GM18520 (cell line): ENCODE measurements around the gene EN2.

Experiments
- ATAC-seq: cut with Tn5 transposase; IDR thresholded peaks from one replicate; pipeline ENCODE4 v1.9.1; 2021; ENCODE audit not compliant: unreplicated experiment

The EN2 gene

DNA sequence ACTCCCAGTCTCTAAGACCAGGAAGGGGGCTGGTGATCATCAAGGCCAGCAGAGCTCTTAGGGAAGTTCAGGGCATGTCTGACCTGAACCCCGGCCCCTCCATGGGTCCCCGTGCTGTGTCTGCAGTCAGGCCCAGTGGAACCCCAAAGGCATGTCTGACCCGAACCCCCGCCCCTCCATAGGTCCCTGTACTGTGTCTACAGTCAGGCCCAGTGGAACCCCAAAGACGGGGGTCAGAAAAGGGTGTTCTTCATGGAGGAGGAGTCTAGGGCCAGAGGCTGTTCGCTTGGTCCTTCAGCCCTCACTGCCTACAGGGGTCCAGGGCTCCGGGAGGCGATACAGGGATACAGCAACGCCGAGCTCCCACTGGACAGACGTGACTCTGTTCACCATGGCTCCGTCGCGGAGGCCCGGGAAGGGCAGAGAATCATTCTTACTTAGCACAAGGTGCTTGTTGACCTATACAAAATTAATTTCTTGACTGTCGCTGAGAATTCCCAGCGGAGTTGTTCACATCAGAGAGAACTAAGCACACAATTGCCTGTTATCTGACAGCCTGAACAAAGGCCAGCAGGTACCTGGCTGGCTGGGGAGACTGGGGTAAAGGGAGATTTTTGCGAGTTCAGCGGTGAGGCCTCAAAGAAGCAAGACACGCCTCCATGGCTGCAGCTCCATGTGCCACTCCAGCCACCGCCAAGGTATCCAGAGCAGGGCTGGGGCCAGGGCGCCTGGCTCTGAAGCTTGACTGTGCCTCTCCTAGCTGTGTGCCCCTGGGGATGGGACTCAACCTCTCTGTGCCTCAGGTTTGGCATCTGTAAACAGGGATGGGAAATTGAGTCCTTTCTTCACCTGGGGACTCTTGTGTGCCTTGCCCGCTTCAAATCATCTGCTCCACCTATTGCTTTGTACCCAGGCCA is 26.8 kb downstream of the EN2 start:
- ATAC-seq, result no peak

DNA sequence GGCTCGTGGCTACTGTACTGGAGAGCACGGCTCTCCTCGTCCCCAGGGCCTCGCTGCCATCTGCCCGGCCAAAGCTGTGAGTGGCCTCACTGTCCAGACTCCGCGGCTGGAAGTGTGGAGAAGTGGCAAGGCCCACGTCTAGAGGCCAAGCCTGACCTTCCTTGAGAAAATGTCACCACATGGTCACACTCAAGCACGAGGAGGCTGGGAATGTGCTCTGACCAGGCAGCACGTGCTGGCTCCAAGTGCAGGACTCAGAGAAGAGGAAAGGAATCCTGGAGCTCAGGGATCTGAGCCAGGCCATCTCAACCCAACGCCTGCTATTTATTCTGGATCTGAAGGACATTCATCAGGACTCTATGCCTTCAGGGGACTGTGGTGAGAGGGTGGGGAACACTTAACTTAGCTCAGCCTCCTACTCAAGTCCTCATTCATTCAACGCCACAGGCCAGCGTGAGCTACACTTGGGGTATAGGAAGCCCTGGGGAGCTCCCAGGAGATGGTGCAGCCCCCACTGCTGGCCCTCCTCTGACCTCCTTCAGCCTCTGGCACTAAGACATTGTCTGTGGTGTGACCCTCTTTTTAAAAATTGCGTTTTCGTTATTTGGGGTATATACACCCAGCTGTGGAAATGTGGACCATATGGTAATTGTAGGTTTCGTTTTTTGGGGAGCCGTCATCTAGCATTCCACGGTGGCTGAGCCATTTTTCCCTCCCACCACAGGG is 29.0 kb downstream of the EN2 start:
- no peak for ATAC-seq

DNA sequence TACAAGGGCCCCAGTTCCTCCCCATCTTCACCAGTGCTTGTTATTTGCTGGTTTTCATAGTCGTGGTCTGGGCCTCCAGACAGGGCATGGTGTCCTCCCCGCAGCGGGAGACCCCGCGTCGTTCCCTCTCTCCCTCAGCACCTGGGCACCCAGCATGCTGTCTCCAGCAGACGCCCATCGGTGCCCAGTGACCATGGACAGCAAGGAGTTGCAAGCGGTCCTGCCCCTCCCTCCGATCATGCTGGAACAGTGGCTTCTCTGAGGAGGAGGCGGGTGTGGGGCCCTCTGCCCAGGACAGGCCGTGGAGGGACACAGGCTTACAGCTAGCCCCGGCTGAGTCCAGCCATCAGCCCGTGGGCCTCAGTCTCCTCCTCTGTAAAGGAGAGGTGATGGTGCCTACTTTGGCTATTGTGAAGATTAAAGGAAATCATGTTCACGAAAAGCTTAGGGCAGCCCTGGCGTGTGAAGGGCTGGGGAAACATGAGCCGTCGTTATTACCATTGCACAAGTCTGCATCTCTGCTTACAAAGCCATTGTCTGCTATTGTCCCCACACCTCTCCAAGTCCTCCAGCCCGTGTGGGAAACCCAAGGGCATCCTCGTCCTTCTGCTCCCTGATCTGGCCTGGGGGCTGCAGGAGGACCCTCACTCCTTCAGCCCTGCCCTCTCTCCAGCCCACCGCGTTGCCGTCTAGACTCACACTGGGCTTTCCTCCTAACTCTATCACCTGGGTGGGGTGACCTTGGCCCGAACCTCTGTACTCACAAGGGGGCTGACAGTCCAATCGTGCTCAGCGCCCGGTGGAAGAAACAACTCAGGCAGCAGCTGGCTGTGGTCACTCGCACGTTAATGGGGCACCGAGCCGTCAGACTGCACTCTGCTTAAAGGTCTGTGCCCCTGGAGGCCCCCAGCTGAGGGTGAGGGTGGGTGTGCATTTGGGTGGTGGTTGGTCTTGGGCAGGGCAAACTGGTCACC is 29.9 kb downstream of the EN2 start:
- no peak for ATAC-seq

DNA sequence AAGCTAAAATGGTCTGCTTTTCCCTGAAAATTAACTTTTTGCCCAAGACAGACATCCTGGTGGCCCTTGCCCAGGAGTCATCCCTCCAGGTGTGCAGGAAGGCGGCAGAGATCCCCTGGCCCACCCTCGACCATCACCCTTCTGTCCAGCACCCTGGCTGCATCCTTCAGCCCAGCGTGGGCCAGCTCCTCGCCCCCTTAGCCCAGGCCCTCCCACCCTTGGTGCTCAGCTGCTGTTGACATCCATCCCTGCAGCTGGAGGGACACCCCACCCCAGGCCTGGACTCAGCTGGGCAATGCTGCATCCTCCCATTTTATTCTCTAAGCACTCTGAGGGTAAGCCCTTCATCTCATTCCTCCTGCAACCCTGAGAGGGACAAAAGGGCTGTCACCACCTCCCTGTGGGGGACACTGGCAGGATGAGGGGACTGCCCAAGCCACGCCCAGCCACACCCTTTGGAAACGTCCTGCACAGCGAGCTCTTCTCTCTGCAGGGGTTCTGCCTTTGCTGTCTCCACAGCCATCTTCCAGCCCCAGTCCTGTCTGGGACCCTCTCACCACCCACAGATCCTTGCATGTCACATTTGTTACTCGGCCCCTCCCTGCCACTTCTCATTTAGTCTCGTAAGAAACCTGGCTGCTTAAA is 30.7 kb downstream of the EN2 start:
- ATAC-seq, result no peak

DNA sequence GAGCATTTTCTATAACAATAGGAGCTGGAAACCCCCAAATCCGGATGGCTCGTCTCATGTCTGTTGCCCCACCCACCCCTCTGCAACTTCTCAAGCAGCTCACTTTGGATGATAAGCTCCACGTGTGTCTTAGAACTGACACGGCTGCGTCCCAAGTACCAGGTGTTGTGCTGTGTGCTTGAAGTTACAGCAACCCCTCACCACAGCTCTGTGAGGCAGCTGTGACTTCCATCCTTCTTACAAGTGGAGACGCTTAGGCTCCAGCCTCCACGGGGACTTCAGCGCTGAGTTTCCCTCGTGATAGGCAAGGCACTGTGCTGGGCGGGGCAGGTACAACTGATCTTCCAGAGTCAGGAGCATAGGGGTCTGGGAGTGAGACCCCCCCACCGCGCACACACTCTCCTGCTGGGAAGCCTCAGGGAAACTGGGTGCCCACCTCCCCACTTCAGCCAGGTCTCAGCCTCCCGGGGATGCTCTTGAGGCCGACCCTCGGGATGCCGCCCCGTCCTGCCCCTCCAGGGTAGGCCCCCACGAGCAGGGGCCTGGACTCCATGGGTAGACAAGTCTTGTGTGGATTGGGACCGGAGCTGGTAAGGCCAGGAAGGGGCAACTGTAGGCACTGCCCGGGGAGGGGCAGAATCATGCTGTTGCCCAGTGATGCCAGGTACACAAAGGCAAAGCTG is 31.4 kb downstream of the EN2 start:
- no peak for ATAC-seq

DNA sequence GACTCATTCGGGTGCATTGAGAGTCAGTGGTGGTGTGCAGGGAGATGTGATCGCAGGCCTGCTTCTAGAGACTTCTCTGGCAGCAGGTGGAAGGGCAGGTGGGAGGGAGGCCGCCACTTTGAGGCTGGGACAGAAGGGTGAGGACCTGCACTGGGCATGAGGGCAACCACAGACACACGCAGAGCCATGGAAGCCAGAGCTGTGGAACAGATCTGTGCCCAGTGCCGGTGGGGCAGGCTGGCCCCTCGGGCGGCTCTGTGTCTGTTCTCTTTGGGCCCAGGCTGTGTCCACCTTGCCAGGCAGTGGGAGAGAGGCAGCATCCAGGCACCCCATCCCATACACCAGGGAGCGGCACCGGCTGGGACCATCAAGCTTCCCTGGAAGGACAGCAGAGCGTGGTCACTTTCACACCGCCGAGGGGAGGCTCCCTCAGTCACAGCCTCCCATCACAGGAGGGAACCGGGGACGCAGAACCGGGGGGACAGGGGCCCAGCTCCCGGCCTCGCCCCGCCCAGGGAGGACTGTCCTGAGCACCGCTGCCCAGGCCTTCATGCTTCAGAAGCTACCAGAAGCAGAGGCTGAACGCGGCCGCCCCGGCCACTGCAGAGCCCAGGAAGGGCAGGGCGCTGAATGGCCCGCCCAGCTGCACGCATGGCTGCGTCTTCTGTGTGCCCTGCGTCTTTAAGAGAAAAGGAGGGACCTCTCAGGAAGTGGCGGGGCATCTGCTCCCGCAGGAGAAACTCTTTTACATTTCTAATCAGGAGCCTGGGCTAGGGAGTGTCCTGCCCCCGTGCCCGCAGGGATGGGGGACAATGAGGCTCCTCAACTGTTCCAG is 32.1 kb downstream of the EN2 start:
- ATAC-seq, result no peak

DNA sequence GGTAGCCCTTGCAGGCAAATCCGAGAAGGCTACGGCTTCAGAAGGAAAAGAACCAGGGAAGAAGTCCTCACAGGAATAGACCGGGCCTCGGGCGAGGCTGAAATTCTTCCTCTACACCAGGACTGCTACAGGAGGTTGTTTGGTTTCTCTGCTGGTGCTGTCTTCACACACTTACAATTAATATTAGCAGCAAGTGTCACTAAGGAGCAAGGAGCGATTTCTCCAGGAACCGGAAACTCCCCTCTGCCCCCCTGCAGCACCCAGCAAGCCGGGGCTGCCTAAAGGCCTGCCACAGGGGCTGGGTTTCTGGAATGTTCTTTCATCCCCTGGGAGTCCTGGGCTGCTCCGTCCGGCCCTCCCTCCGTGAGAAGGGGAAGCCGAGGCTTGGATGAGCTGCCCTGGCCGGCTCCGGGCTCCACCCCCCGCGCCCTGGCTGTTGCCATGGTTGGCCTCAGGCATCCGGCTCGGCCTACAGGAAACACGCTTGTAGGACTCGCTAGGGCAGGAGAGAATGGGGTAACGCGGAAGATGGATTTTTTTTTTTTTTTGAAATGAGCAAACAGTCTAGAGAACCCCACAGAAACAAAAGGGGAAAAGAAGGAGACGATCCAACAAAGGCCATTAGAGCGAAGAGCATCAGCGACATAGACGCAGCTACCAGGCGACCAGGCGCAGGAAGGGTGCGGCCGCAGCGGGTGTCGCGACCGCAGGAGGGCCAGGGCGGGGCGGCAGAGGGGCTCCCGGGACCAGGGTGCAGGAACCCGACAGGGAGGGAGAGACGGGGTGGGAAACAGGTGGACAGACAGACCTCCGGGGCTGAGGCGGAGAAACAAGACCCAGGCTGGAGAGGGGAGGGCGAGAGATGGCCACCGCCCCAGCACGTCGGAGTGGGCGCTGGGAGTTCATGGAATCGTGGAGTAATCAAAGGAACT is 33.0 kb downstream of the EN2 start:
- ATAC-seq, result peak; percentile 85

DNA sequence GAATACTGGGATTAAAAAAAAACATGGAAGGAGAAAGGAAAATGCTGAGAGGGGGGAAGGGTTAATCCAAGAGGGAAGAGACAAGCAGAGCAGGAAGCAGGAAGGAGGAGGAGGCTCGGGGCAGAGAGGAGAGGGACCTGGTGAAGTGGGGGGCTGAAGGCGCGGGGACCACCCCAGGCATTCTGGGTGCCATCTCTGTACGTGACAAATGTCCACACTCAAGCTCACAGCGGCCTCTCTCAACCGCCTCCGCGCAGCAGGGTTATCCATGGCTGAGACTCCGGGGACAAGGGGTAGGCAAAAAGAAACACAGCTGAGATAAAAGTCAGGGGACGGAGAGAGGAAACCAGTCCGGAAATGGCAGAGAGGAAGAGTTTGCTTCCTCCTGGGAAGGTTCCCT is 33.9 kb downstream of the EN2 start:
- ATAC-seq, result no peak

DNA sequence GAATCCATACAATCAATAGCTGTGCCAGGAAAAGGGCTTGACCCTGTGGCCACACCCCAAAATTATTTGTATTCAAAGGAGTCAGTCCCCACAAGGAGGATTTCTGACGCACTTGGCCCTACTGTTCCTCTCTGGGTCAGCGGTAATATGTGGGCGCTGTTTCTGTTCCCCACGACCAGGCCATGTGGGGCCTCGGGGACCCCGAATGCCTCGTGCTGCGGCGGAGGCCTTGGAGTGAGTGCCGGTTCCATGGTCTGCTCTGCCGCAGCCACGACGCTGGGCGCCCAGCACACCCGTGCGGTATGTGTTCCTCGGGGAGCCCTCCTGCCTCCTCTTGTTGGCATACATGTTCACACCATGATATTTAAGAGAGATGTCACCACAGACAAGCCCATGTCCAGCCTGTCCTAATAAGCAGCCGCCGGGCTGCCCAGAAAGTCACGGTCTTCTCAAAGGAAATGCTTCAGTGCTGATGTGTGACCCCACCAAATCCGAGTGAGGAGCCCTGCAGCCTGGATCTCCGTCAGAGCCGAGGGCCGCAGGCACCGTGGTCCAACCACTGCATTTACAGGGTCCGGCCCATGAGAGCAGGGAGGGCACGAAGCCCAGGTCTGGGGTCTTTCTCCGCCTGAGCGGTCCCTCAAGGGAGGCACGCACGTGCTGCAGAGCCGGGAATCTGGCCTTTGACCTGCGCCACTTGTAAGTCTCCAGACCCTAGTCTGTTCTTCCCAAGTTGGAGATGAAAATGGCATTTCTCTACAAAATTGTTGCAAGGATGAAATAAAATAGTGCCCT is 36.0 kb downstream of the EN2 start:
- no peak for ATAC-seq

DNA sequence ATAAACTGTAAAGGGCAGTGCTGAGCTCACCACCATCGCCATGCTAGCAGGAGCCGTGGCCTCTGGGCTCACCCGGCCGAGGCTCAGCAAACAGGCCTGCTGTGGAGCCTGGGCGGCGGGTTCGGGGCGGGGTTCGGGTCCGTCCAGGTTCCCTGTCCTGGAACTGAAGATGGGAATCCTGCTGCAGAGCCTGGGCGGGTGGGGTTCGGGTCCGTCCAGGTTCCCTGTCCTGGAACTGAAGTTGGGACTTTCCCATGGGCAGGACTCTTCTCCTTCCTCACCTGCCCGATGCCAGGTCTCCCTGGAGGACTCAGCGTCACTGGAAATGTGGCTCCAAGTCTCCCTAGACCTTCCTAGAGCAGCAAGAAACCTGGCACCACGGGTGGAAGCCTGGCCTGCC is 36.6 kb downstream of the EN2 start:
- ATAC-seq, result no peak

DNA sequence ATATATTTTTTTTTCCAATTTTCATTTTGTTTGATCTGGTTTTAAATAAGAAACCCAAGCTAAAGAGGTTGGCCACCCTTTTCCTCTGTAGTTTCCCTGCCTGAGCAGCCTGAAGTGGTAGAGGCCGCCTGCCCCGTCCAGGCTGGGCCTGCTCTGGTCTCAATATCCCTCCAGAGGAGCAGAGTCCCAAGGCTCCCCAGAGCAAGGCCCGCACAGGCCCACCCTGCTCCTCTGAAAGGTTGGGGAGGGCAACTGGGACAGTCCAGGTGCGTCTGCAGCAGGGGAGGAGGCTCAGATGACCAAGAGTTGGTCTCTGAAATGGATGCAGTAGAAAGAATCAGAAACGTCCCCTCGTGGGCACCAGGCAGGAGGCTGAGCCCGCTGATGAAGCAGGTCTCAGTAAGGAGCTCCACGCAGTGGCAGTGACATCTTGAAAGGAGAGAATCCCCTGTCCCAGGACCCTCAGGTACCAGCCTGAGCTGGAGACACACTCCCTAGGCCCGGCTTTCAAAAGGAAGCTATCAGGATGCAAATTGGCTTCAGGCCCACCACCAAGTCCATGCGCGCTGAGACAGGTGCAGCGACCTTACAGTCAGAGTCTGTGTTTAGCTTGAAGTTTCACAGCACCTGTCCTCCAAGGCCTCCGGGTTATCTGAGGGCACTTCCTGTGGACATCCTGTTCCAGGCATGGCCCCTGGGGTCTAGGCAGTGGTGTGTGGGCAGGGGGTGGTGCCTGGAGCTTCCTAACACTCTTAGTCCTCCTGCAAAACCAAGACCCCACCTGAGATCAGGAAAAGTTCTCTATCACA is 37.7 kb downstream of the EN2 start:
- ATAC-seq, result no peak

DNA sequence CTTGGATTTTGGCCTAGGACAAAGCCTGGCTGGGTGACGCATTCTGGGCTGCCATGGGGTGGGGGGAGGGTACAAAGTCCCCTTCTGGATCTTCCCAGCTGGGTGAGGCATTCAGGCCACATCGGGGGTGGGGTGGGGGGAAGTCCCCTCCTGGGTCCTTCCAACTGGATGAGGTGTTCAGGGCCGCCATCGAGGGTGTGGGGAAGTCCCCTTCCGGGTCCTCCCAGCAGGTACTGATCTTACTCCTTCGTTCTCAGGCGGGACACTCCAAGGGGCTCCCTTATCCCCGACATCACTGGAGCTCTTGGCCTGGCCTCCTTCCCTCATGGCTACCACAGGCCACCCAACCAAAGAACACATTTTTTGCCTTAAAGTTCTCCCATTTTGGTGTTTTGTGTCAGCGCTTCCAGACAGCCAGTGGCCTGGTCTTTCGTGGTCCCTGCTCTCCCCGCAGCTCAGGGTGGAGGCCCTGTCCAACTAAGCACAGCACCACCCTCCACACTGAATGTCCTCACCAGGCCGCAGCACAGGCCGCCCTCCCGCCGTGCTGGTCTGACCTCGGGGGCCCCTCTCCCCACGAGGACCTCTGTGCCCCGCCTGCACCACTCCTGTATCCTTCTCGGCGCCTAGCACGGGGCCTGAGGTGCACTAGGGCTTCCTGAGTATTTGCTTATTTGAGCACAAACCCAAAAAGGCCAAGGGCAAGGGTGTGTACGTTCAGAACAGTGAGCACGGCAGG is 38.5 kb downstream of the EN2 start:
- ATAC-seq, result no peak

DNA sequence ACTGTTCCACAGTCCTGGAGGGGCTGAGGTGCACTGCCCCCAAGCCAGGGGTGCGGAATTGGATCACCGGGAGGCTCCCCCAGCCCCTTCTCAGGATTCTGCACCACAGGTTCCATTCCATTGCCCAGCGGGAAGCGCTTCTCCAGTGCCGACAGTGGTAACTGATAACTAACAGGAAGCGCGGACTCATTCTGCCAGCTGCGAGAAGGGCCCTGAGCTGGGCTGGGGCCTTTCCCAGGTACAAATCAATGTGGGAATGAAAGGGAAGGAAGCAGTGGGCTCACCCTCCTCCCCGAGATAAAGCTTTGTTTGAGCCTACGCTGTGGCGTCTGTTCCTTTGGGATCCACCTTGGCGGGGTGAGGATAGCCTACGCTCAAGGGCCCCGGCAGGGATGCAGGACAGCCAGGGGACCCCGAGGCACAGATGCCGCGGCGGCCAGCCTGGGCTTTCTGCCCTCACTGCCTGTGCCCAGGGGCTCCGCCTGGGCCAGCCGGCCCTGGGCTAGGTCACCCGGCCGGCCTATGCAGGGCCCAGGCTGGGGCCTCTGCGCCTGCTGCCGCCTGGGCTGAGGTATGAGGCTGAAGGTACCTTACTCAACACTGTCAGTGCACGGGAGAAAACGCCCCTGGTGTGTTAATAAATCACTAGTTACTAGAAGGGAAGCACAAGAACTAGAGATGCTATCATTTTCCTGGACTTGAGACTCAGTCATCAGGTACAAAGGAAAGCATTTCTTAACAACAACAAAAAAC is 39.4 kb downstream of the EN2 start:
- no peak for ATAC-seq

DNA sequence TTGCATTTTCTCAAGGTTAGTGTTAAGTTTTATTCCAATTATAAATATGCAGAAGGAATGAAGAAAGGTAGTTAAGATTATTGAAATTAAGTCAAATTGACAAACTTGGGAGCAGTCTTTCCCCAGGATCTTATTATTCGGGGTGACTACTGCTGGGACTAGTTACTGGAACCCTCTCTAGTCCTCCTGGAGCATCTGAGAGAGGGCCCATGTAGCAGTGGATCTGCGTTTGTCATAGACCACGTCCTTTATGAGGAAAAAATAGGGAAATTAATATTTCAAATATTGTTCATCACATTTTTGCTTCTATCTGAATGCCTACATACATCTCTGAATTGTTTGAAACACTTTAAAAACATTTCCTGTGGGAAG is 47.5 kb downstream of the EN2 start:
- ATAC-seq, result no peak

DNA sequence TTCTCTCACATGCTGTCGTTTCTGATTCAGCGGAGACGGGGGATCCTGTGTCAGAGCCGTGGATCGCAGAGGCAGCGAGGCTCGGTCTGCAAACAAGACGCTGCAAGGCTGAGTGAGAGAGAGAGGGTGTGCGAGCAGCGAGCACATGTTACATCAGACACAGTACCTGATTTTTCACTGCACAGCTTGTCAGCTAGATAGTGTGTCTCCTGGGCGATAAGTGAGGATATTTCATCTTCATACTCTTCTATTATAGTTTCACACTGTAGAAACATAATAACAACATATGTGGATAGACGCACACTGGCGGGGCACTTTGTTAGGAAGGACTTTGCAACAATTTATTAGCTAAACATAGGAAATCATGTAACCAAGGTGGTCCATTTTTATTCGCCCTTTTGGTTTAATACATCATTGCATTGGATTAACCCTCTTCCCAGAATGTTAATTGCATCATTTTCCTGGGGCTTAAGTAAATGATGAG is 49.0 kb downstream of the EN2 start:
- ATAC-seq, result no peak
